WTC11 (cell line): Measurements from ENCODE around the gene COL27A1. TPM values are rescaled to one million over a fixed set of nuclear protein-coding genes. Genes with fewer than 3 reads are reported as not detected.
A peak's percentile ranks its signal among the peaks of the same experiment; 100 is the strongest.
"Not testable (repeated sequence)": the region's sequence is repeated elsewhere in the genome, so short reads cannot be mapped to it uniquely, and the experiment has no call there.

ENCODE experiments used
- ATAC-seq: fragments of 200-7000 bp; cut with Tn5 transposase; 2 replicates; pipeline ENCODE4 v1.10.0; 2021; ENCODE audit warnings: mild to moderate bottlenecking, moderate library complexity
- CTCF ChIA-PET: fragments of 300-600 bp; sonication (Branson Sonifier 250); formaldehyde crosslinking; loops from one replicate; lab custom pipeline; 2021; ENCODE audit warnings: antibody characterized with exemption; lab: Charles Lee
- POLR2A ChIA-PET: fragments of 350-600 bp; sonication (Branson Sonifier 250); formaldehyde crosslinking; loops from one replicate; lab custom pipeline; 2021; ENCODE audit warnings: antibody characterized with exemption; lab: Charles Lee
- DNase-seq: peaks from one replicate; pipeline ENCODE4 v3.0.0; 2021; ENCODE audit warnings: low spot score
- H3K27ac Mint-ChIP-seq: 2 replicates; pipeline ENCODE4 v1.8.0; 2021; ENCODE audit warnings: mixed read lengths
- H3K27me3 Mint-ChIP-seq: 2 replicates; pipeline ENCODE4 v1.8.0; 2021; ENCODE audit warnings: low read depth, mild to moderate bottlenecking, moderate library complexity, mixed read lengths
- H3K36me3 Mint-ChIP-seq: 2 replicates; pipeline ENCODE4 v1.8.0; 2021; ENCODE audit warnings: mixed read lengths
- H3K4me1 Mint-ChIP-seq: 2 replicates; pipeline ENCODE4 v1.8.0; 2022; ENCODE audit warnings: mixed read lengths
- H3K4me3 Mint-ChIP-seq: 2 replicates; pipeline ENCODE4 v1.8.0; 2021; ENCODE audit warnings: mild to moderate bottlenecking, moderate library complexity, mixed read lengths
- H3K9me3 Mint-ChIP-seq: 2 replicates; pipeline ENCODE4 v1.8.0; 2021; ENCODE audit warnings: mixed read lengths
- HMGA2 ChIP-seq: fragments of 250-450 bp; sonication (Bioruptor Pico); IDR thresholded peaks from 2 replicates; pipeline ENCODE4 v1.4.0; 2021; ENCODE audit warnings: mild to moderate bottlenecking, moderate library complexity
- MLX ChIP-seq: sonication (generic); formaldehyde crosslinking; IDR thresholded peaks from 2 replicates; pipeline ENCODE4 v1.8.1; 2023; ENCODE audit warnings: mild to moderate bottlenecking, missing genetic modification reagents, moderate library complexity
- NFE2L1 ChIP-seq: sonication (generic); formaldehyde crosslinking; IDR thresholded peaks from 2 replicates; pipeline ENCODE4 v1.8.1; 2023; ENCODE audit warnings: missing genetic modification reagents
- NFYB ChIP-seq: sonication (generic); formaldehyde crosslinking; conservative IDR thresholded peaks from 2 replicates; pipeline ENCODE4 v1.8.0; 2022; ENCODE audit warnings: low read depth, missing genetic modification reagents
- OVOL2 ChIP-seq: fragments of 250-450 bp; sonication (Bioruptor Pico); IDR thresholded peaks from 2 replicates; pipeline ENCODE4 v1.9.0; 2021; ENCODE audit warnings: mild to moderate bottlenecking, borderline replicate concordance
- PRDM15 ChIP-seq: sonication (generic); formaldehyde crosslinking; IDR thresholded peaks from 2 replicates; pipeline ENCODE4 v1.8.0; 2022; ENCODE audit warnings: missing genetic modification reagents
- RELA ChIP-seq: sonication (generic); formaldehyde crosslinking; IDR thresholded peaks from 2 replicates; pipeline ENCODE4 v1.8.1; 2022; ENCODE audit warnings: missing genetic modification reagents, mild to moderate bottlenecking, borderline replicate concordance
- SMAD3 ChIP-seq: sonication (generic); formaldehyde crosslinking; IDR thresholded peaks from 2 replicates; pipeline ENCODE4 v1.8.0; 2022; ENCODE audit warnings: missing genetic modification reagents, mild to moderate bottlenecking, borderline replicate concordance
- SMAD4 ChIP-seq: sonication (generic); formaldehyde crosslinking; IDR thresholded peaks from 2 replicates; pipeline ENCODE4 v1.8.0; 2022; ENCODE audit warnings: mild to moderate bottlenecking, missing genetic modification reagents
- ZBTB21 ChIP-seq: sonication (generic); formaldehyde crosslinking; IDR thresholded peaks from 2 replicates; pipeline ENCODE4 v1.8.1; 2023; ENCODE audit warnings: mild to moderate bottlenecking, missing genetic modification reagents, borderline replicate concordance
- ZNF138 ChIP-seq: sonication (generic); formaldehyde crosslinking; conservative IDR thresholded peaks from 2 replicates; pipeline ENCODE4 v1.8.1; 2022; ENCODE audit warnings: mild to moderate bottlenecking, moderate library complexity, missing genetic modification reagents
- ZNF219 ChIP-seq: sonication (generic); formaldehyde crosslinking; IDR thresholded peaks from 2 replicates; pipeline ENCODE4 v1.8.0; 2023; ENCODE audit warnings: missing genetic modification reagents, mild to moderate bottlenecking, borderline replicate concordance
- ZNF281 ChIP-seq: sonication (generic); formaldehyde crosslinking; IDR thresholded peaks from 2 replicates; pipeline ENCODE4 v1.8.0; 2023; ENCODE audit warnings: mild to moderate bottlenecking, missing genetic modification reagents
- ZNF425 ChIP-seq: fragments of 250-450 bp; sonication (Bioruptor Pico); conservative IDR thresholded peaks from 2 replicates; pipeline ENCODE4 v1.9.0; 2021; ENCODE audit warnings: mild to moderate bottlenecking
- ZNF512 ChIP-seq: sonication (generic); formaldehyde crosslinking; IDR thresholded peaks from 2 replicates; pipeline ENCODE4 v1.8.1; 2022; ENCODE audit warnings: missing genetic modification reagents, borderline replicate concordance
- total RNA-seq: library from RNA; stranded (reverse); gene quantifications from 3 replicates; pipeline ENCODE4 v1.2.3, GENCODE V29; 2021

Gene COL27A1
- total RNA-seq, 1 experiment from 2014 or later: 47.5 TPM

GRCh38 chr9:114125476-114126013 lies 29.8 kb upstream of the COL27A1 start (continued):
- TF ChIP-seq MLX (CRISPR knock-in tag): no peak

GRCh38 chr9:114126247-114127060 lies 28.9 kb upstream of the COL27A1 start:
- DNase-seq (peak; percentile 22), ATAC-seq (peak; percentile 80)
- Mint-ChIP-seq H3K9me3 (0 out of 2 replicates have a peak, but pooled peaks cover 4% of the 10 kb centered on the region), H3K27me3 (peaks cover 37% of the 10 kb centered on the region), H3K4me3 (no peak overlapping the region), H3K27ac (no peak overlapping the region), H3K36me3 (no peaks in the 10 kb centered on the region), H3K4me1 (peaks cover 10% of the 10 kb centered on the region)
- TF ChIP-seq SMAD3 (CRISPR knock-in tag) (no peak), ZNF512 (CRISPR knock-in tag) (peak; percentile 97)
- ChIA-PET POLR2A (no interaction called here), CTCF (interaction anchor here (0.6 to 3.9 kb wide), 5 partner anchors 19 to 164 kb away, joined by 3 to 27 read pairs (median 10); no protein-coding TSS in a partner anchor)

GRCh38 chr9:114128759-114129158 lies 26.6 kb upstream of the COL27A1 start:
- H3K36me3 Mint-ChIP-seq, POLR2A ChIA-PET, DNase-seq, H3K27ac Mint-ChIP-seq, H3K4me3 Mint-ChIP-seq, ATAC-seq, H3K9me3 Mint-ChIP-seq: not testable (repeated sequence)
- CTCF ChIA-PET: interaction anchor here (1.0 to 1.2 kb wide), 2 partner anchors 21 to 46 kb away, joined by 3 to 4 read pairs; no protein-coding TSS in a partner anchor
- Mint-ChIP-seq H3K4me1 (peaks cover 19% of the 10 kb centered on the region), H3K27me3 (peaks cover 40% of the 10 kb centered on the region)

GRCh38 chr9:114130141-114130540 lies 25.2 kb upstream of the COL27A1 start:
- POLR2A ChIA-PET: no interaction called here
- CTCF ChIA-PET: no interaction called here
- no peak for DNase-seq
- Mint-ChIP-seq H3K9me3 (0 out of 2 replicates have a peak, but pooled peaks cover 4% of the 10 kb centered on the region), H3K4me1 (peaks cover 18% of the 10 kb centered on the region), H3K27ac (no peak overlapping the region), H3K4me3 (no peak overlapping the region), H3K36me3 (no peaks in the 10 kb centered on the region), H3K27me3 (peaks cover 45% of the 10 kb centered on the region)
- no peak for ATAC-seq
- no peak for TF ChIP-seq HMGA2 (CRISPR knock-in tag)
- TF ChIP-seq RELA (CRISPR knock-in tag): no peak
- no peak for TF ChIP-seq ZBTB21
- TF ChIP-seq ZNF219 (CRISPR knock-in tag): no peak
- no peak for TF ChIP-seq ZNF138 (CRISPR knock-in tag)
- no peak for TF ChIP-seq OVOL2
- TF ChIP-seq ZNF281 (CRISPR knock-in tag): no peak
- TF ChIP-seq PRDM15 (CRISPR knock-in tag): no peak
- no peak for TF ChIP-seq NFYB (CRISPR knock-in tag)
- TF ChIP-seq SMAD3 (CRISPR knock-in tag): no peak
- no peak for TF ChIP-seq ZNF425
- no peak for TF ChIP-seq SMAD4 (CRISPR knock-in tag)
- TF ChIP-seq NFE2L1 (CRISPR knock-in tag): no peak
